A673 (cell line): ENCODE measurements around the gene ALOXE3. TPM values are rescaled to one million over a fixed set of nuclear protein-coding genes. Genes with fewer than 3 reads are reported as not detected.
A peak's percentile ranks its signal among the peaks of the same experiment; 100 is the strongest.

Experiments used
- BruUV-seq: library from RNA; stranded (reverse); fragments of 400-500 nt; replicated peaks from 2 replicates; lab custom pipeline; 2021; lab: Mats Ljungman, UMichigan
- CTCF ChIA-PET: fragments of 300-600 bp; sonication (Branson Sonifier 250); formaldehyde crosslinking; loops from one replicate; lab custom pipeline; 2022; ENCODE audit warnings: antibody characterized with exemption; lab: Charles Lee
- POLR2A ChIA-PET: fragments of 300-600 bp; sonication (Branson Sonifier 250); formaldehyde crosslinking; loops from one replicate; lab custom pipeline; 2022; ENCODE audit warnings: antibody characterized with exemption; ENCODE audit not compliant: low non-redundant PET; lab: Charles Lee
- DNase-seq: peaks from one replicate; pipeline ENCODE4 v3.0.0-alpha.2; 2015; ENCODE audit warnings: low spot score
- H3K27ac ChIP-seq: fragments of 200-600 bp; sonication (generic); 2 replicates; pipeline ENCODE4 v1.5.1; 2016; ENCODE audit warnings: mixed run types, low read depth, mild to moderate bottlenecking, mixed read lengths, antibody characterized with exemption, low read length; ENCODE audit not compliant: poor library complexity, severe bottlenecking
- H3K27me3 ChIP-seq: fragments of 200-600 bp; sonication (generic); replicated peaks from 2 replicates; pipeline ENCODE4 v1.6.1; 2017; ENCODE audit warnings: mixed run types, low read depth, mild to moderate bottlenecking, mixed read lengths, antibody characterized with exemption, low read length; ENCODE audit not compliant: insufficient read depth, poor library complexity
- H3K36me3 ChIP-seq: fragments of 200-600 bp; sonication (generic); 2 replicates; pipeline ENCODE4 v1.6.1; 2016; ENCODE audit warnings: mixed run types, mild to moderate bottlenecking, mixed read lengths, antibody characterized with exemption, low read length; ENCODE audit not compliant: insufficient read depth, poor library complexity, severe bottlenecking
- H3K4me1 ChIP-seq: fragments of 200-600 bp; sonication (generic); 2 replicates; pipeline ENCODE4 v1.6.1; 2017; ENCODE audit warnings: mixed run types, mild to moderate bottlenecking, mixed read lengths, antibody characterized with exemption, low read length; ENCODE audit not compliant: insufficient read depth, poor library complexity, severe bottlenecking
- H3K4me3 ChIP-seq: fragments of 200-600 bp; sonication (generic); 2 replicates; pipeline ENCODE4 v1.5.1; 2016; ENCODE audit warnings: low read depth, mixed run types, mild to moderate bottlenecking, mixed read lengths, low read length; ENCODE audit not compliant: poor library complexity, severe bottlenecking
- H3K9me3 ChIP-seq: fragments of 200-600 bp; sonication (generic); 2 replicates; pipeline ENCODE4 v1.6.1; 2016; ENCODE audit warnings: mixed run types, low read depth, mild to moderate bottlenecking, mixed read lengths, antibody characterized with exemption, low read length; ENCODE audit not compliant: poor library complexity, severe bottlenecking
- CTCF ChIP-seq: fragments of 300-800, 200-600 bp; sonication (generic); conservative IDR thresholded peaks from 2 replicates; pipeline ENCODE4 v1.5.1; 2017; ENCODE audit warnings: low read depth, mild to moderate bottlenecking, antibody characterized with exemption, low read length, moderate library complexity, mixed read lengths
- EZH2 ChIP-seq: fragments of 200-600 bp; sonication (generic); IDR thresholded peaks from 2 replicates; pipeline ENCODE4 v1.6.1; 2017; ENCODE audit warnings: borderline replicate concordance, low read depth, mild to moderate bottlenecking, mixed read lengths, antibody characterized with exemption, low read length; ENCODE audit not compliant: poor library complexity, severe bottlenecking
- intact Hi-C: fragments of 100-400 bp; cut with micrococcal nuclease; formaldehyde crosslinking; loops from one replicate; pipeline ENCODE4 v1.10.0; 2022; ENCODE audit not compliant: unreplicated experiment
- total RNA-seq: library from RNA; stranded (reverse); gene quantifications from 2 replicates; pipeline ENCODE4 v1.2.3, GENCODE V29; 2021

ALOXE3 gene
- total RNA-seq, 1 experiment from 2014 or later, result not detected

DNA sequence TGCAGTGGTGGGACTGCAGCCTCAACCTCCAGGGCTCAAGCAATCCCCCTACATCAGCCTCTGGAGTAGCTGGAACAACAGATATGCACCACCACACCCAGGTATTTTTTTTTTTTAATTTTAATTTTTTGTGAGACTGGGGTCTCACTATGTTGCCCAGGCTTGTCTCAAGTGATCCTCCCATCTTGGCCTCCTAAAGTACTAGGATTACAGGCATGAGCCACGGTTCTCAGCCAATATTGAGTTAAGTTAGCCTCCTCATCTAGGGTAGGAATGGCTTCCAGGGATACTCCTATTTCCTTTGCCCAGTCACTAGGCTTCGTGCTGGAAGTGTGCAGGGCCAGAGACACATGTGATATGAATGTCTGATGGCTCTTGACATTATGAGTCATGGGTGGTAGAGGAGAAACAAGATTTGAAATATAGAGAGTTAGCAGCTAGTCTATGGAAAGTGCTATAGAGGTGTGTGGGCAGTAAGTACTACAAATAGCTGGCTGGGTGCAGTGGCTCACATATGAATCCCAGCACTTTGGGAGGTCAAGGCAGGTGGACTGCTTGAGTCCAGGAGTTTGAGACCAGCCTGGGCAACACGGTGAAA is 13.6 kb upstream of the ALOXE3 start:
- Histone ChIP-seq H3K27ac (no peak overlapping the region), H3K27me3 (no peaks in the 10 kb centered on the region), H3K4me1 (no peaks in the 10 kb centered on the region), H3K36me3 (no peaks in the 10 kb centered on the region), H3K4me3 (no peak overlapping the region), H3K9me3 (no peaks in the 10 kb centered on the region)
- BruUV-seq, result no TSS peak
- CTCF ChIA-PET, result no interaction called here
- DNase-seq, result no peak
- no peak for TF ChIP-seq EZH2
- TF ChIP-seq CTCF, result no peak
- POLR2A ChIA-PET, result no interaction called here
- intact Hi-C loops, result no loop called here

- ChIA-PET CTCF (no interaction called here), POLR2A (no interaction called here)
- no TSS peak for BruUV-seq
- H3K4me3 ChIP-seq, result no peak overlapping the region
- DNase-seq, result no peak
- H3K4me1 ChIP-seq, result peaks cover 6% of the 10 kb centered on the region
- no peaks in the 10 kb centered on the region for H3K27me3 ChIP-seq
- H3K36me3 ChIP-seq, result no peaks in the 10 kb centered on the region
- no peaks in the 10 kb centered on the region for H3K9me3 ChIP-seq
- H3K27ac ChIP-seq, result no peak overlapping the region
- intact Hi-C loops, result no loop called here
- TF ChIP-seq EZH2, result no peak
- no peak for TF ChIP-seq CTCF
These were observed 9.9 kb upstream of the ALOXE3 start for GRCh38 chr17:8128125-8128784.

- DNase-seq, result peak; percentile 74
- Histone ChIP-seq H3K27me3 (no peaks in the 10 kb centered on the region), H3K4me1 (peaks cover 6% of the 10 kb centered on the region), H3K9me3 (no peaks in the 10 kb centered on the region), H3K27ac (peak overlapping the region; percentile 58), H3K36me3 (no peaks in the 10 kb centered on the region), H3K4me3 (peak overlapping the region; percentile 68)
- no TSS peak for BruUV-seq
- POLR2A ChIA-PET, result no interaction called here
- CTCF ChIA-PET, result no interaction called here
- intact Hi-C loops, result loop anchor here (1.0 kb wide), 1 partner anchor 96 kb away; no protein-coding TSS in a partner anchor
- TF ChIP-seq CTCF (no peak), EZH2 (no peak)
These were observed 8.3 kb upstream of the ALOXE3 start for GRCh38 chr17:8126491-8127066.
